GM19240 (cell line): ENCODE results near the gene TAB2.
"Not testable (repeated sequence)": the region's sequence is repeated elsewhere in the genome, so short reads cannot be mapped to it uniquely, and the experiment has no call there.

ENCODE experiments used
- DNase-seq: peaks from one replicate; pipeline ENCODE4 v3.0.0; 2011; ENCODE audit warnings: low spot score; ENCODE audit not compliant: insufficient read length

The TAB2 gene

DNA sequence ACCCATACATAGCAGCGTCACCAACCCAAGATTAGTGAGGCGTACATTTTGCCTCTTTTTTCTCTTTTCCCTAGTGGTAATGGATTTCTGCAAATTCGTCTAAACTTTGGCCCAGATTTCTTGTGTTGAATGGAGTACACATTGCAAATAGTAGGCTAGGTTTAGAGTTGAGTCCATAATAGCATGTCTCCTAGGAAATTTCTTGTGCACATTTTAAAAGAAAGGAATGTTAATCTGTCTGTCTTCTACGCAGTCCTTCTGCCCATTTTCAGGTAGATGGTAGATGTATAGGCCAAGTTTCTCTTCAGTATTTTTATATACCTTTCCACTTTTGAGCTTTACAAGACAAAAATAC is 15.7 kb downstream of the TAB2 start:
- DNase-seq, result no peak

DNA sequence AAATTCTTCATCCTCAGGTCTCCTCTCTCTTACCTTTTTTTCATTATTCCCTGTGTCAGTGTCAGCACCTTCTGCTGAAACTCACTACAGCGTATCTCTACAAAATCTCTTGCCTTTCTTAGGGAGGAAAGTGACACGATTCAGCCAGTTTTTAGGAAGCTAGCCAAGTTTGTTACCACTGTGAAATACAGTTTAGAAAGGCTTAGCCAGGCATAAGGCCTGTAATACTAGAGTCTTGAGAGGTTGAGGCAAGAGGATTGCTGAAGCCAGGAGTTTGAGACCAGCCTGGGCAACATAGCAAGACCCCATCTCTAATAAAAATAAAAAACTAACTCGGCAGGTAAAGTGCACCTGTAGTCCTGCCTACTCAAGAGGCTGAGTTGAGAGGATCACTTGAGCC is 16.7 kb downstream of the TAB2 start:
- DNase-seq, result no peak

DNA sequence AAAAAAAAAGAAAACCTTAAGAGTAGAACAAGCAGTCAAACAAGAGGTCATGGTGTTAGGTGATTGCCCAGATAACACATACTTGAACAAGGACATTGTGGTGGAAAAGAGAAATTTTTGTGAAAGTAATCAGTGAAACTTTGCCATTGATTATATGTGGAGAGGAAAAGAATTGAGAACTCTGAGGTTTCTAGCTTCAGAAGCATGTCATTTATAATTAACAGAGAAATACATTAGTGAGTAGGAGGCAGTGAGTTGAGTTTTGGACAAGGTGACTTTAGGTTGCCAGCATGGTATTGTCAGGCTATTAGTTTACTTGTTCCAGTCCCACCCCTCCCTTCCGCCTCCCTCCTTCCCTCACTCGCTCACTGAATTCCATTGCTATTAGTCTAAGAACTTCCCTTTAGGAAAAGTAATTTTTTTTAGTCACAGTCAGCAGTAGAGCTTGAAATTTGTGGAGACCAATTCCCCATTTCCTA is 17.2 kb downstream of the TAB2 start:
- DNase-seq, result no peak

DNA sequence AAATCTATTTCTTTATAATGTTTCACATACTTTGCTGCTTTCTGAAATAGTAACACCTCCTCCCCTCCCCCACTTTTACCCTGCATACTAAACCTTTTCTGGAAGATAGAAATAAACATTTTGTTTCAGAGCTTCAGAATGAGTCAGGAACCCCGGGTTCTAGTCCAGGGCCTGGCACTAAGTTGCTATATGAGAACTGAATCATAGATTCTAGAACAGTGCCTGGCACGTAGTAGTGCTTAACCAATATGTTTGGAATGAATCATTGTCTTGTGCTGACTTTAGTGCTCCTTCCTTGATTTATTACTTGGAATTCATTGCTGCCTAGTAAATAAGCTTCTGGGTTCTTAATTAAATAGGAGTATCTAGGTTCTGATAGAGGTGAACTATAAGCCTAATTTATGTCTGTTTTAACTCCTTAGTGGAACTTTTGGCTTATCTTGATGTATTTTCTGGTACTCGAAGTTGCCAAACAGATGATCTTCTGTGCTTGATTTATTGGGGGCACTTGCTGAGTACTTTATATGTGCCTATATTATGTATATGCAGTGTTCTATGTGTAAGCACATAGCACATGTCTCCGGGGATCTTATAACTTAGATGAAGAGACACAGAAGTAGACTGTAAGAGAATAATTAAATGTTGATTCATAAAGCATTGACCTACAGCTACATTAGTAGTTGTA is 18.6 kb downstream of the TAB2 start:
- DNase-seq, result no peak

DNA sequence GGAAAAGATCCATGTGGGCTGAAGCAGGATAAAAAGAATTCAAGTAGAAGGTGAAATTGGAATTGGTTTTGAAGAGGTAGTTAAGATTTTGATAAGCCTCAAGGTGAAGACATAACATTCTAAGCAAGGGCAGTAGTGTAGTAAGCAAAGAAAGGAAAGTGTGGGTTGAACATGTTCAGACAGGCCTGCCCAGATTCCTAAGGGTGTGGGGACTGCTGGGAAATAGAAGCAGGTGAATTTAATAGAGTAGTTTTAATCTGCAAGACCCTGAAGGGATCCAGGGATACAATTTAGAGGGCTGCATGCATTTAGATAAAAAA is 19.1 kb downstream of the TAB2 start:
- no peak for DNase-seq

DNA sequence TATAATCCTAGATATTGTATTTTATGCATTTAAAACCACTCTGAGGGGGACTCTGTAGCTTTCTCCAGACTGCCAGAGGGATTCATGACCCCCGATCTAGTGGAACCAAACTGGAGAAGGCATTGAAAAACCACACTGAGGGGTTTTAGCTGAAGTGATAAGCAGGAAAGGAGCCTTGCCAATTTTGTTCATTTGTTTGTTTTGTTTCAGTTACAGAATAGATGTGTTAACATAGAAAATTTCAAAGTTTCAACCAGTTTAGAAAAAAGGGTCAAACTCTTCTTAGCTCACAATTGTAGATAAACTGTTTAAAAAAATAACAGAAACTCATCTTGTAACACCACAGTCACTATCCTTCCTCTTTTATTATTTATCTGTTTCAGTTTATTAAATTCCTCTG is 19.8 kb downstream of the TAB2 start:
- no peak for DNase-seq

DNA sequence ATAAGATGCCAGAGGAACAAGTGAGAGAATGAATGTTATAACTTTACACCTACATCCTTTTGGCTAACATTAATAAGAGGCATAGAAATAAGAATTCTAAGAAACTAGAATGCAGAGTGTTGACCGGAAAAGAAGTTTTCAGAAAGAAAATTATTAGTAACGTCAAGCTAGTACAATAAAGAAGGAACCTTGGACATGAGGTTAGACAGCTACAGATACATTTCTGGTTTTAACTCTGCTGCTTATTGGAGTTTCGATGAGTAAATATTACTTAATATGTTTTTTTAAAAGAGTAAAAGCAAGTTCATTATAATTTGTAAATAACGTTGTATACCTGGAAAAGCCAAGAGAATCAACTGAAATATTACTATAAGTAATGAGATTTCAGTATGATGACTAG is 22.7 kb downstream of the TAB2 start:
- no peak for DNase-seq

DNA sequence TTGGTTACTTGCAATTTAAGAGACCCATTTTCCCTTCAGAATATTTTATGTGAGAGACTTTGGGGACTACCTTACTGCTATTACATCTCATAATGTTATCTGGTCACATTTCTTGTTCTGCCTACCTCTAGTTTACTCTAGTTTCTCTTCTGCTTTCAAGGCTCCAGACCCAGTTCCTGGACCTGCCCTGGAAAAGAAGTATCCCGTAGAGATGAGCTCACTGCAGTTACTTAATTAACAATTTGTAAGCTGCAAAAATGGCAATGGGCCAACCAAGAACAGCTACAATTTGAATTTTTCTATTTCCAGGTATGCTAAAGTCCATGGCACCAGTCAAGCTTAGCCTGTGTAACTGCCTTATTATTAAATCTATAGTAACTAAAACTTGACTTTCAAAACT is 25.0 kb downstream of the TAB2 start:
- DNase-seq, result no peak

DNA sequence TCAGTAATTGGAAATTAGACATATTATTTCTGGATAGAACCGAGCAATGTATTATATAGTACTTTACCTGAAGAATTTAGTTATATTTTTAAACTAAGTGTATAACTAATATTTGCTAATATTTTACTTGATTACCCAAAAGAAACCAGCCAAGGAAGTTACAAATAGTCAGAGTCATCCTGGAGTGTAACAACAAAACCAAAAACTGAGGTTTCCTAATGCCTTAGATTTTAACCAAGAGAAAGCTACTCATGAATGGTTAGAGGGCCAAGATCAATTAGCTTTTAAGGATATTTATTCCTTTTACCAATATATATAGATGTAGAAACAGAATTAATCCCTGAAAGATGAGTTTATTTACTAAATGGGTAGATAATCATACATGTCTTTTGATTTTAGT is 26.0 kb downstream of the TAB2 start:
- no peak for DNase-seq

DNA sequence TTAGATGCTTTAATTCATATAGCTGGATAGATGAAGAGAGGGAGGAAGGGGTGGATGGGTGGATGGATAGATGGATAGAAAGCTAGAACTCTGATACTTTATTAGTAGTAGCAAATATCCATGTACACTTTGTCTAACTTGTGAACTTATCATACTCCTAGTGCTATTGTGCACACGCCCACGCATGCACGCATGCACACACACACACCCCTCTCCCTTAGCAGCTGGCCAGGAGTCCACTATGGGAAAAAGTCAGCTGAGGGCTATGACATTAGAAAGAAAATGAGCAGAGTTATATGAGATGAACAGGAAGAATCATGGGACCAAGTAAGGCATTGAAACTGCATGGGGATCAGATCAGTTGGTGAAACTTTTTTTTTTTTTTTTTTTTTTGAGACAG is 28.6 kb downstream of the TAB2 start:
- no peak for DNase-seq

DNA sequence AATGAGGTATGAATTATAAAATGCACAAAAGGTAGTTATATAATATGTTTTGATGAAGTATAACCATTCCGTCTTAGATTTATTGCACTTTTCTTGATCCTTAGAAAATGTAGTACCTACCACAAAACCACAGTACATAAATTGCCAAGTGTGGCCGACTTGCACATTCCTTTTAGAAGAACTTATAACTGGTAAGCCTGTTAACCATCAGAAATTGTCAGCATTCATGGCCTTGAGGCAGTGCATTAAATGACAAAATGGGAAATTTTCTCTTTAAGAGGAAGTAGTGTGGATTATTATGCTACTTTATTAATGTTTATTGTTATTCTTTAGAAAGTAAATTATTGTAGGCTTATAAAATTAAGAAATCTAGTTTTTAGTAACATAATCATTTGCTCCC is 29.6 kb downstream of the TAB2 start:
- DNase-seq, result no peak

DNA sequence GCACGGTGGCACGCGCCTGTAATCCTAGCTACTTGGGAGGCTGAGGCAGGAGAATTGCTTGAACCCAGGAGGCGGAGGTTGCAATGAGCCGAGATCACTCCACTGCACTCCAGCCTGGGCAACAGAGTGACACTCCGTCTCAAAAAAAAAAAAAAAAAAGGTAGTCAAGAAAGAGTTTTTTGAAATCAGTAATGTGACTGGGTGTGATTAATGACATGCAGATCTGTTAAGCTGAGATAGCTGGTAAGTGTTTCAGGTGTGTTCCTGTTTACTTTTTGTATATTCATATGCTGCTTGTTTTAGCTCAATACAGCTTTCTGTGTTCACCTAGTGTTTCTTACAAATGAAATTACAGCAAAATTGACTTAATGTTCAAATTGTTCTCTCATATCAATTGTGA is 31.8 kb downstream of the TAB2 start:
- DNase-seq, result not testable (repeated sequence)

DNA sequence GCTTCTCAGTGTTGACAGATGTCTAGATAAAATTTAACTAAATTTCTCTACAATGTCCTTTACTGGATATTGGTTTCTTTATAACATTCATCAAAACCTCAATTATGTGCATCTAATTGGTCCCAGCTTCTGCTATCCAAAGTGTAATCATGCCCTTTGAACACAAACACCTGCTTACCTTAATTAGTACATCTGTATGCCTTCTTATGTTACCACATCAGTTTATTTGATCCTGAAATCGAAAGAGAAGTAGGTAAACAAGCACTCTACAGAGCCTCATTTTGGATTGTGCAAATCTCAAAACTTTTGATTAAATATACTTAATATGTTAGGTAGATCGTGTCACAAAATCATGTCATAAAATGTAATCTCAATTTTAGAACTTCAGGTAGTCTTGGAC is 36.5 kb downstream of the TAB2 start:
- no peak for DNase-seq

DNA sequence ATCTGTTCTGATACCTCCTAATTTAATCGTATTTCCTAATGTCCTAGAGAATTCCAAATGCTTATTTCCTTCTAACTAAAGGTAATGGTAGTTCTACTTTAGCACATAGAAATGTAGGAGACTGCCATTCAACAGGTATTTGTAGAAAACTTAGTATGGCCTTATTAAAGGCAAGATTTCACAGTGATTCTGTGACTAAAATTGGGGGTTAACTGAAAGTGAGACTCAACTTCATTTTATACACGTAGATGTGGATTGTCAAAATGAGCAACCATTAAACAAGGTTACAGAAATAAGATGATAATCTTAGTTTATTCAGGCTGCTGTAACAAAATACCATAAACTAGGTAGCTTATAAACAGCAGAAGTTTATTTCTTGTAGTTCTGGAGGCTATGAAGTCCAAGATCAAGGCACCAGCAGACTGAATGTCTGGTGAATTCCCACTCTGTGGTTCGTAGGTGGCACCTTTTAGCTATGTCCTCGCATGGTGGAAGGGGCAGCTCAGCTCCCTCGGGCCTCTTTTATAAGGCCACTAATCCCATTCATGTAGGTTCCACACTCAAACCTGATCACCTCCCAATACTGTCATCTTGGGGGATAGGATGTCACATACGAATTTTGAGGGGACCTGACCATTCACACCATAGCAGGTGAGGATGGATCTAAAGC is 38.7 kb downstream of the TAB2 start:
- DNase-seq, result no peak

DNA sequence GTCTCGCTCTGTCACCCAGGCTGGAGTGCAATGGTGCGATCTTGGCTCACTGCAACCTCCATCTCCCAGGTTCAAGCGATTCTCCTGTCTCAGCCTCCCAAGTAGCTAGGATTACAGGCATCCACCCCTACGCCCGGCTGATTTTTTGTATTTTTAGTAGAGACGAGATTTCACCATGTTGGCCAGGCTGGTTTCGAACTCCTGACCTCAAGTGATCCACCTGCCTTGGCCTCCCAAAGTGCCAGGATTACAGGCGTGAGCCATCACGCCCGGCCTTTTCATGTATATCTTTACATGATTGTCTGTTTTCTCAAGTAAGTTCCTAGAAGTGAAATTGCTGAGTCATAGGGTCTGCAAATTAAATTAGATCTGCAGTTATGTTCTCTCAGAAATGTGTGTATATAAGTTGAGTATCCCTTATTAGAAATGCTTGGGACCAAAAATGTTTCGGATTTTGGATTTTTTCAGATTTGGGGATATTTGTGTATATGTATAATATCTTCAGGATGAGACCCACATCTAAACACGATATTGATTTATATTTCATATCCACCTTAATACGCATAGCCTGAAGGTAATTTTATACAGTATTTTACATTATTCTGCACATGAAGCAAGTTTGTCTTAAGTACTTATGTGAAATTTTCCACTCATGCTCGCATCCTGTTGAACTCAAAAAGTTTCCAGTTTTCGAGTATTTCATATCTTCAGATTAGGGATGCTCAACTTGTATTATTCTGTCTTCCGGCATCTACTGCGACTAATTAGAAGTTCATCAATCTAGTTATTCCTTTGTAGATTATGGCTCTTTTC is 40.4 kb downstream of the TAB2 start:
- DNase-seq, result no peak

DNA sequence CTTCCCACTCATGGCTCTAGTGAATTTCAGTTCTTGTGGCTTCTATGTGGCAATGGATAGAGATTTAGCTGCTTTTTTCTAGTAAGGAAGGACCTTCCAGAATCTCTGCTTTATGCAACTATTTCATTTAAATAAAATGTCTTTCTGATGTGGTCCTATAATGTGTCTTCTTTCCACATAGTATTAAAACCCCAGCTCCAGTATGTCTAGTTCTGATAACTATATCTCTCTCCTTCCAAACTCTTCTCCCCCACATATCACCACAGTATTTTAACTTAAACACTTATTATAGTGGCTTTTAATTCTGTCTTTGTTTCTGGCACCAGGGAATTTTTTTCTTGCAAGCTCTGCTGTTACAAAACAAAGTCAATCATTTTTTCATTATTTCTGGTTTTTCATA is 41.9 kb downstream of the TAB2 start:
- no peak for DNase-seq

DNA sequence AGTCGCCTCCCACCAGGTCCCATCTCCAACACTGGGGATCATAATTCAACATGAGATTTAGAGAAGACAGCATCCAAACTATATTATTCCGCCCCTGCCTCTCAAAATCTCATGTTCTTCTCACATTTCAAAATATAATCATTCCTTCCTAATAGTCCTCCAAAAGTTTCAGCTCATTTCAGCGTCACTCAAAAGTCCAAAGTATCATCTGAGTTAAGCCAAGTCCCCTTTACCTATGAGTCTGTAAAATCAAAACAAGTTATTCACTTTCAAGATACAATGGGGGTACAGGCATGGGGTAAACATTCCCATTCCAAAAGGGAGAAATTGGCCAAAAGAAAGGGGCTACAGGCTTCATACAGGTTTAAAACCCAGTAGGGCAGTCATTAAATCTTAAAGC is 43.0 kb downstream of the TAB2 start:
- no peak for DNase-seq

DNA sequence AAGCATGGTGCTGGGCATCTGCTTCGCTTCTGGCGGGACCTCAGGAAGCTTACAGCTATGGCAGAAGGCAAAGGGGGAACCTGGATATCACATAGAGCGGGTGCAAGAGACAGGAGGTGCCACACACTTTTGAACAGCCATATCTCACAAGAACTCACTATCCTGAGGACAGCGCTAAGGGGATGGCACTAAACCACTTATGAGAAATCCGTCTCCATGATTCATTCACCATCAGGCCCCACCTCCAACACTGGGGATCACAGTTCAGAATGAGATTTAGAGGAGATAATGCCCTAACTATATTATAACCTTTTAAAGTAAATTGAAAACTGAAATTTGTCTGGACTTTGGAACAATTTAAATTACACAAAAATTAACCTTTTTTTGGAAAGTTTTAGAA is 44.8 kb downstream of the TAB2 start:
- no peak for DNase-seq

DNA sequence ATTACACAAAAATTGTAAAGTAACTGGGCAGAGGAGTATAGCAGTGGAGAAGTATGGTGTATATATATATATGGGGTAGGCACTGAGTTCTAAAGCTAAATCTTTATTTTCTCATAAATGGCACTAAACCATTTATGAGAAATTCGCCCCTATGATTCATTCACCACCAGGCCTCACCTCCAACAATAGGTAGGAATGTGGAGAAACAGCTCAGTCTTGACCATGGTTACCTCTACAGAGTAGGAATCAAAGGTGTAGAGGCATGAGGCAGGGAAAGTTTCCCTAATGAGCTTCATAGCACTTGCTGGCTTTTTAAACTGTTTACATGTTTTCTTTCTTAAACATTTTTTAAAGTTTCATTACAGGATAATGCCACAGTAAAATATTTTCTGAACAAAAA is 45.6 kb downstream of the TAB2 start:
- no peak for DNase-seq

DNA sequence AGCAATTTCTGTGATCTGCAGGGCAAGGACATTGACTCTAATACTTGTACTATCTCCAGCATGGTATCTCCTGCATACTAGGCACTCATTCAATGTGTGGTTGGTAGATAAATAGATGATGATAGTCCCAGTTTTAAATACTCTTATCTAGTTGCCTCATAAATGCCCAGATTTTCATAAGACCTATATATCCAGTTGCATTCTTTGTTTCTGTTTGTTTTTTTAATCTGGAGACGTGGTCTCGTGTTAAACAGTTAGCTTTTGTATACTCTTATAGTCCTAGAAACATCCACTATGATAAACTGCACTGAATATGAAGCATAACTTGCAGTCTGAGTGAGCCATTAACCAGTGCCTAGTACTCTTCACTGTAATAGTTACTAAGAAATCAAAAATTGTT is 47.0 kb downstream of the TAB2 start:
- DNase-seq, result no peak

DNA sequence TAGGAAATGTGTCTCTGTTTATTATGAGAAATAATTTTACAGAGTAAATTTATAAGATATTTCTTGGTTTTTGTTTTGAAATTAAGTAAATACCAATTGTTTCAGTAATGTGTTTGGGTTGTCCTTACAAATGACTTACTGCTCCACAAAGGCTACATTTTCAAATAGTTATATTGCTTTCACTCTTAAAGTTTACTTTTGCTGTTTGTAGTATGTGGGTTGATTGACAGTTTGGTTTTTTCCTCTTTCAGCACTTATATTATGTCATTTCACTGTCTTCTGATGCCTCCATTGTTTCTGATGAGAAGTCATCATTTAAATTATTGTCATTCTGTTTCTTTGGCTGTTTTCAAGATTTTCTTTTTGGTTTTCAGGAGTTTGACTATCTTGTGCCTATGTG is 47.7 kb downstream of the TAB2 start:
- no peak for DNase-seq

DNA sequence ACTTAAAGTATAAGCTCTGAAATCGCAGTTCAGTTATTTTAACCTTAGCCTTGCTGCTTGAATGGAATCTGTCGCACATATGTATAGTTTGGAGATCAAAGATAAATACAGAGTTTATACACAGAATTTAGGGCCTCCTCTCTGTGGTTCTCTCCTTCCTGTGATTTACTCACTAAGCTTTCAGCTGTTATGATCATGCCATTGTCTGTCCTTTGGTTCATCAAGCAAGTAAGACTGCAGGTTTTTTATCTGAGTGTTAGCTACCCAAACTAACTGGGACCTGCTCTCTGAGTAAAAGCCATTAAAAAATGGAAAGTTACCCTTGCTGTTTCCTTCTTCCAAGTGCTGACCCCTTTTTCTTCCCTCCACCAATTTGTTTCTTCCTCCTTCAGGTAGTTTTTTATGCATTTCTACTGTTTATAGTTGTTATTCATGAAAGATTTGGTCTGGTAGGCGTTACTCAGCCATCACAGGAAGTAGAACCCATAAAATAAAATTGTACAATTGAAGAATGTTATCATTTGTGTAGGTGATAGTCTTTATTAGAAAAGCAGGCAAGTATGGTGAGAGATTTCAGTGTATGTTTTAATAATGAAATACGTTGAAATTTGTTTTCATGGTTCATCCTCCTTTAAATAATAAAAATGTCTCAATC is 48.9 kb downstream of the TAB2 start:
- DNase-seq, result no peak
